ENCODE results near the gene SMARCB1. TPM values are rescaled to one million over a fixed set of nuclear protein-coding genes. Genes with fewer than 3 reads are reported as not detected.

The SMARCB1 gene
- total RNA-seq, 1 experiment from 2014 or later: 136 TPM

- Histone ChIP-seq H2AK5ac (ENCODE audit: insufficient read length, low read length) (no peak overlapping the region), H3K4ac (ENCODE audit: low read depth, low read length) (no peak overlapping the region), H4K20me1 (ENCODE audit: control insufficient read depth, insufficient read depth, insufficient read length) (no peaks in the 10 kb centered on the region), H2BK12ac (ENCODE audit: insufficient read length, low read depth, low read length) (no peak overlapping the region), H2BK120ac (ENCODE audit: low read depth, low read length, poor library complexity, severe bottlenecking) (no peak overlapping the region), H4K5ac (ENCODE audit: insufficient read length, low read depth, low read length) (no peak overlapping the region), H3K79me1 (ENCODE audit: insufficient read depth, low read depth, low read length, poor library complexity, severe bottlenecking) (no peaks in the 10 kb centered on the region), H3K79me2 (ENCODE audit: insufficient read depth, low read length) (no peaks in the 10 kb centered on the region), H3K4me1 (ENCODE audit: insufficient read depth, low read length) (no peaks in the 10 kb centered on the region; the same call in 1 of the 2 replicates), H3K9me3 (ENCODE audit: control insufficient read depth, low read depth, low read length) (no peaks in the 10 kb centered on the region), H2BK15ac (ENCODE audit: low read depth, low read length) (no peak overlapping the region), H4K8ac (replicated peaks; ENCODE audit: insufficient read length, low read depth, low read length) (no peak overlapping the region), H3K27me3 (ENCODE audit: insufficient read depth, low read length) (no peaks in the 10 kb centered on the region; the same call in 1 of the 2 replicates), H2BK5ac (ENCODE audit: insufficient read length, low read length) (no peak overlapping the region), H3K4me2 (ENCODE audit: insufficient read depth, insufficient read length, low read length) (no peak overlapping the region), H3K23me2 (ENCODE audit: insufficient read length, low read depth, low read length, poor library complexity, severe bottlenecking) (peaks cover 6% of the 10 kb centered on the region), H3K14ac (ENCODE audit: insufficient read depth, low read length) (no peak overlapping the region), H3K9ac (ENCODE audit: extremely low read depth, insufficient read length, low read length) (no peak overlapping the region), H4K91ac (ENCODE audit: insufficient read length, low read depth, low read length) (no peak overlapping the region), H3K18ac (ENCODE audit: insufficient read length, low read depth, low read length) (no peak overlapping the region), H3K23ac (ENCODE audit: insufficient read length, low read depth, low read length) (no peak overlapping the region), H3T11ph (ENCODE audit: low read length) (no peak overlapping the region), H2BK20ac (ENCODE audit: low read depth, low read length, poor library complexity, severe bottlenecking) (no peak overlapping the region), H3K56ac (ENCODE audit: insufficient read length, low read depth, low read length) (no peak overlapping the region), H3K27ac (ENCODE audit: insufficient read length, low read depth, low read length) (no peak overlapping the region), H2AFZ (ENCODE audit: low read length) (no peak overlapping the region)
- Mint-ChIP-seq H3K4me1 (peaks cover 35 to 49% of the 10 kb centered on the region in 2 experiments), H3K4me3 (no peak overlapping the region), H3K9me3 (peaks cover 0 to 3% of the 10 kb centered on the region in 2 experiments; a peak in 2 of 5 replicates), H3K27ac (no peak overlapping the region), H3K27me3 (ENCODE audit: low read depth) (peaks cover 33% of the 10 kb centered on the region), H3K36me3 (ENCODE audit: insufficient read depth in 1 of 3, low read depth in 3 of 3) (no peaks in the 10 kb centered on the region)
- no CpG with 5 or more reads among the region's 4 CpGs for WGBS (ENCODE audit: extremely low coverage, insufficient read length, low lambda C conversion rate)
- DNase-seq: no peak
- no peak for TF ChIP-seq CTCF (conservative IDR thresholded peaks at IDR 0.05)
Observed at GRCh38 chr22:23842599-23842998, 55.8 kb downstream of the SMARCB1 start.
